22Rv1 (cell line): ENCODE data around the gene MIEN1.
"Not testable (repeated sequence)": the region's sequence is repeated elsewhere in the genome, so short reads cannot be mapped to it uniquely, and the experiment has no call there.

ENCODE experiments used
- H3K27ac ChIP-seq: fragments of 450-650 bp; 2 replicates; pipeline ENCODE4 v1.5.1; 2017
- CTCF ChIP-seq: fragments of 450-650 bp; IDR thresholded peaks from 2 replicates; pipeline ENCODE4 v1.5.1; 2017; ENCODE audit warnings: mild to moderate bottlenecking
- ZFX ChIP-seq: fragments of 450-650 bp; IDR thresholded peaks from 2 replicates; pipeline ENCODE4 v1.6.1; 2017; ENCODE audit warnings: antibody characterized with exemption, borderline replicate concordance

MIEN1 gene

GRCh38 chr17:39750131-39751015 lies 20.0 kb upstream of the MIEN1 start:
- no peak overlapping the region for H3K27ac ChIP-seq
- no peak for TF ChIP-seq CTCF

- H3K27ac ChIP-seq = not testable (repeated sequence)
Observed at GRCh38 chr17:39748444-39749034, 18.2 kb upstream of the MIEN1 start.

GRCh38 chr17:39747745-39748144 lies 17.4 kb upstream of the MIEN1 start:
- 0 out of 2 replicates have a peak overlapping the region, but pooled peaks have one; percentile 7 for H3K27ac ChIP-seq
- TF ChIP-seq CTCF = no peak
- TF ChIP-seq ZFX = no peak

GRCh38 chr17:39746145-39746461 lies 15.8 kb upstream of the MIEN1 start:
- TF ChIP-seq ZFX (no peak), CTCF (no peak)
- H3K27ac ChIP-seq = no peak overlapping the region

GRCh38 chr17:39745335-39746144 lies 15.2 kb upstream of the MIEN1 start:
- TF ChIP-seq ZFX (no peak), CTCF (no peak)
- no peak overlapping the region for H3K27ac ChIP-seq

GRCh38 chr17:39744836-39745215 lies 14.5 kb upstream of the MIEN1 start:
- no peak overlapping the region for H3K27ac ChIP-seq
- TF ChIP-seq CTCF (no peak), ZFX (no peak)

GRCh38 chr17:39744075-39744835 lies 13.9 kb upstream of the MIEN1 start:
- TF ChIP-seq CTCF (no peak), ZFX (no peak)
- no peak overlapping the region for H3K27ac ChIP-seq
